ENCODE measurements around the gene GLOD4.
"Not testable (repeated sequence)": the region's sequence is repeated elsewhere in the genome, so short reads cannot be mapped to it uniquely, and the experiment has no call there.

Gene GLOD4

GRCh38 chr17:751269-752001, 30.6 kb downstream of the GLOD4 start:
- peak overlapping the region; percentile 97 for H3K9ac ChIP-seq (ENCODE audit: low read depth, low read length)
- H3K27ac ChIP-seq (ENCODE audit: low read length): peak overlapping the region; percentile 91
- H2AFZ ChIP-seq (ENCODE audit: low read depth, low read length): peak overlapping the region; percentile 86
- peaks cover 37% of the 10 kb centered on the region for H4K20me1 ChIP-seq (ENCODE audit: insufficient read depth, low read length)
- ATAC-seq (ENCODE audit: insufficient read depth, low read depth): peak; percentile 53
- peaks cover 35% of the 10 kb centered on the region for H3K4me1 ChIP-seq (ENCODE audit: insufficient read depth, low read length)
- TF ChIP-seq EZH2 (IDR thresholded peaks at IDR 0.05; ENCODE audit: borderline replicate concordance, low read depth, low read length, severe bottlenecking) (no peak), CTCF (IDR thresholded peaks at IDR 0.05; ENCODE audit: borderline replicate concordance, extremely low read depth, low read length, poor library complexity, severe bottlenecking) (no peak)
- no peaks in the 10 kb centered on the region for H3K9me3 ChIP-seq (ENCODE audit: insufficient read depth, low read length, severe bottlenecking)
- peaks cover 32% of the 10 kb centered on the region for H3K36me3 ChIP-seq (ENCODE audit: insufficient read depth, low read length)
- peak overlapping the region; percentile 90 for H3K4me2 ChIP-seq (ENCODE audit: insufficient read depth, low read length)
- H3K27me3 ChIP-seq (ENCODE audit: insufficient read depth, low read length, poor library complexity): no peaks in the 10 kb centered on the region
- peak; percentile 66 for DNase-seq
- peaks cover 53% of the 10 kb centered on the region for H3K79me2 ChIP-seq (ENCODE audit: insufficient read depth, low read length)
- peak overlapping the region; percentile 74 to 96 for H3K4me3 ChIP-seq (ENCODE audit: low read depth in 1 of 2, low read length in 2 of 2)

DNA sequence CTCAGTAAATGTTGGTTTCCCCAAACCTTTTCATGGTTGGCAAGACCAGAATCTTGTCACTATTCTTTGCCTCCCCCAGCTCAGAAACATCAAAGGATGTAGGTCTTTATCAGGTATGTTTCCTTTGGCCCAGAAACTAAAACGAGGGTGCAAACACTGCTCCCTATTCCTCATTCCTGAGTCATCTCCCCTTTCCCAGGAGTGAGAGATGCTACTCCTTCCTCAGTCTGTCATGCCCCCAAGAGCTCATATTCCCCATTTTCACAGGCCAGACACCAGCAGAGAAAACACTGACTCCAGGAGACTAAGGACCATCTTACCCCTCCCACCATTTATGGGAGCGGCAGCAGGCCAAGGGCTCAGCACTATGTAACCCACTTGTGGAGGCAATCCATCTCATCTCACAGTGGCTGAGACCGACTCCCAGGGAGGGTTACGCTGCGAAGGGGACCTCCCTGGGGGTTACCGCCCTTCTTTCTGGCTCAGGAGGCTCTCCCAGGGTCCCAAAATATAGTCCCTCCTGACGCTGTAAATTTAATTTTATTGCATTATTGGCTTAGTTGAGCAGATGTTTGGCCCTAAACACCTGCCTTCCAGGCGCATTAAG, 31.5 kb downstream of the GLOD4 start:
- DNase-seq: no peak
- Histone ChIP-seq H3K79me2 (ENCODE audit: insufficient read depth, low read length) (peaks cover 62% of the 10 kb centered on the region), H2AFZ (ENCODE audit: low read depth, low read length) (no peak overlapping the region), H3K4me1 (ENCODE audit: insufficient read depth, low read length) (peaks cover 35% of the 10 kb centered on the region), H3K27me3 (ENCODE audit: insufficient read depth, low read length, poor library complexity) (no peaks in the 10 kb centered on the region), H3K9ac (ENCODE audit: low read depth, low read length) (peak overlapping the region; percentile 97), H3K9me3 (ENCODE audit: insufficient read depth, low read length, severe bottlenecking) (no peaks in the 10 kb centered on the region), H3K4me3 (ENCODE audit: low read depth in 1 of 2, low read length in 2 of 2) (peak overlapping the region; percentile 74 to 96; a peak in 3 of 4 replicates), H3K27ac (ENCODE audit: low read length) (peak overlapping the region; percentile 91), H3K36me3 (ENCODE audit: insufficient read depth, low read length) (peaks cover 40% of the 10 kb centered on the region), H3K4me2 (ENCODE audit: insufficient read depth, low read length) (peak overlapping the region; percentile 90), H4K20me1 (ENCODE audit: insufficient read depth, low read length) (peaks cover 46% of the 10 kb centered on the region)
- no peak for ATAC-seq (ENCODE audit: insufficient read depth, low read depth)
- TF ChIP-seq EZH2 (IDR thresholded peaks at IDR 0.05; ENCODE audit: borderline replicate concordance, low read depth, low read length, severe bottlenecking) (no peak), CTCF (IDR thresholded peaks at IDR 0.05; ENCODE audit: borderline replicate concordance, extremely low read depth, low read length, poor library complexity, severe bottlenecking) (no peak)

DNA sequence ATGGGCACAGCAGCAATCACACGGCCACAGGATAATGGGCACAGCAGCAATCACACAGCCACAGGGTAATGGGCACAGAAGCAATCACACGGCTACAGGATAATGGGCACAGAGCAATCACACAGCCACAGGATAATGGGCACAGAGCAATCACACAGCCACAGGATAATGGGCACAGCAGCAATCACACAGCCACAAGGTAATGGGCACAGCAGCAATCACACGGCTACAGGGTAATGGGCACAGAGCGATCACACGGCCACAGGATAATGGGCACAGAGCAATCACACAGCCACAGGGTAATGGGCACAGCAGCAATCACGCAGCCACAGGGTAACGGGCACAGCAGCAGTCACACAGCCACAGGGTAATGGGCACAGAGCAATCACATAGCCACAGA, 32.7 kb downstream of the GLOD4 start:
- H3K27me3 ChIP-seq (ENCODE audit: insufficient read depth, low read length, poor library complexity); DNase-seq; H3K27ac ChIP-seq (ENCODE audit: low read length); ATAC-seq (ENCODE audit: insufficient read depth, low read depth); H2AFZ ChIP-seq (ENCODE audit: low read depth, low read length); H3K9me3 ChIP-seq (ENCODE audit: insufficient read depth, low read length, severe bottlenecking); H3K9ac ChIP-seq (ENCODE audit: low read depth, low read length): not testable (repeated sequence)
- Histone ChIP-seq H3K4me3 (ENCODE audit: low read depth in 1 of 2, low read length in 2 of 2) (peak overlapping the region in 1 of 2 experiments; percentile 96; a peak in 2 of 4 replicates), H3K36me3 (ENCODE audit: insufficient read depth, low read length) (peaks cover 52% of the 10 kb centered on the region), H4K20me1 (ENCODE audit: insufficient read depth, low read length) (peaks cover 58% of the 10 kb centered on the region), H3K4me1 (ENCODE audit: insufficient read depth, low read length) (peaks cover 43% of the 10 kb centered on the region), H3K4me2 (ENCODE audit: insufficient read depth, low read length) (peak overlapping the region; percentile 90; the same call in 1 of the 2 replicates), H3K79me2 (ENCODE audit: insufficient read depth, low read length) (peaks cover 74% of the 10 kb centered on the region)

DNA sequence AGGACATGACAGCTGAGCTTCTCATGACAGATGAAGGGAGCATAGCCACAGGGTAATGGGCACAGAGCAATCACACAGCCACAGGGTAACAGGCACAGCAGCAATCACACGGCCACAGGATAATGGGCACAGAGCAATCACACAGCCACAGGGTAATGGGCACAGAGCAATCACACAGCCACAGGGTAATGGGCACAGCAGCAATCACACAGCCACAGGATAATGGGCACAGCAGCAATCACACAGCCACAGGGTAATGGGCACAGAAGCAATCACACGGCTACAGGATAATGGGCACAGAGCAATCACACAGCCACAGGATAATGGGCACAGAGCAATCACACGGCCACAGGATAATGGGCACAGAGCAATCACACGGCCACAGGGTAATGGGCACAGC, 33.5 kb downstream of the GLOD4 start:
- Histone ChIP-seq H3K36me3 (ENCODE audit: insufficient read depth, low read length) (peaks cover 60% of the 10 kb centered on the region), H4K20me1 (ENCODE audit: insufficient read depth, low read length) (peaks cover 66% of the 10 kb centered on the region), H3K4me1 (ENCODE audit: insufficient read depth, low read length) (peaks cover 43% of the 10 kb centered on the region), H3K79me2 (ENCODE audit: insufficient read depth, low read length) (peaks cover 82% of the 10 kb centered on the region)
- H3K4me3 ChIP-seq (ENCODE audit: low read depth in 1 of 2, low read length in 2 of 2); H3K9me3 ChIP-seq (ENCODE audit: insufficient read depth, low read length, severe bottlenecking); H2AFZ ChIP-seq (ENCODE audit: low read depth, low read length); H3K9ac ChIP-seq (ENCODE audit: low read depth, low read length); H3K4me2 ChIP-seq (ENCODE audit: insufficient read depth, low read length); DNase-seq; H3K27me3 ChIP-seq (ENCODE audit: insufficient read depth, low read length, poor library complexity); ATAC-seq (ENCODE audit: insufficient read depth, low read depth); H3K27ac ChIP-seq (ENCODE audit: low read length): not testable (repeated sequence)

Measured in DND-41 (cell line).